GM19238 (cell line): ENCODE results near the gene MOB3A.
"Not testable (repeated sequence)": the region's sequence is repeated elsewhere in the genome, so short reads cannot be mapped to it uniquely, and the experiment has no call there.

ENCODE experiments used
- DNase-seq: peaks from one replicate; pipeline ENCODE4 v3.0.0; 2011; ENCODE audit warnings: low spot score; ENCODE audit not compliant: insufficient read length

MOB3A gene

DNA sequence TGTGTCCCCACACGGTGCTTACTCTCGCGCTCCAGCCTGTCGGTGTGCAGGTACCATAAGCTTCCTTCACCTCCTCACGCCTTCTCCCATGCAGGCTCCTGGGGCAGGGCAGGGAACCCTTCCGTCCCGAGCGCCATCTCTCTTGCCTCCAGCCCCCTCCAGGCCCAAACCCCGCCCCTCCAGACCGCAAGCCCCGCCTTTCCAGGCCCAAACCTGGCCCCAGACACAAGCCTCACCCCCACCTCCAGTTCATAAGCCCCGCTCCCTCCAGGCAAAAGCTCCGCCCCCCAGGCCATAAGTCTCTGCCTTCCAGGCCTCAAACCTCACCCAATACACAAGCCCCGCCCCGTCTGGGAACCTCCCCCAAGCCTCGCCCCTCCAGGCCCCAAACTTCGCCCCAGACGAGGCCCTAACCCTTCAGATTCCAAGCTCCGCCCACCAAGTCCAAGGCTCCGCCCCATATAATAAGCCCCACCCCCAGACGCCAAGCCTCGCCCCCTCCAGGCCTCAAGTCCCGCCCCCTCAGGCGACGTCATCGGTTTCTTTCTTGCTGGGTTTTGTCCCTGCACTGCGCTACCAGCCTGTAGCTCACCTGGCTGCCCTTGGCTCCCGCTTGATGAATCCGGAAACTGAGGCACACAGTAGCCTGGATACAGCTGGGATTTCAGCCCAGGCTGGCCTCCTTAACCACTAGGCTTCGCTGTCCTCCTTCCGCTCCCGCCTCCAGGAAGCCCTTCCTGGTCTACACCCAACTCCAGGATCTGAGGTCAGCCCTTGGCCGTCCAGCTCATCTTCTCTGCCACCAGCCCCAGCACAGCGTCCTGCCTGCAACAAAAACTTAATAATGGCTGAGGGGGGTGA is 61.2 kb downstream of the MOB3A start:
- DNase-seq = no peak

DNA sequence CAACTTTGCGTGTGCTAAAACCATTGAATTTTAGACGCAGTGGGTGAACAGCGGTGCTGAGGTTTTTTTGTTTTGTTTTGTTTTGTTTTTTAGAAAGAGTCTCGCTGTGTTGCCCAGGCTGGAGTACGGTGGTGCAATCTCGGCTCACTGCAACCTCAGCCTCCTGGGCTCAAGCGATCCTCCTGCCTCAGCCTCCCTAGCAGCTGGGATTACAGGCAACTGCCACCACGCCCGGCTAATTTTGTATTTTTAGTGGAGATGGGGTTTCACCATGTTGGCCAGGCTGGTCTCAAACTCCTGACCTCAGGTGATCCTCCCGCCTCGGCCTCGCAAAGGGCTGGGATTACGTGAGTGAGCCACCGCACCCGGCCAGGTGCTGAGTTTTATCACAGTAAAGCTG is 61.9 kb downstream of the MOB3A start:
- DNase-seq = not testable (repeated sequence)

DNA sequence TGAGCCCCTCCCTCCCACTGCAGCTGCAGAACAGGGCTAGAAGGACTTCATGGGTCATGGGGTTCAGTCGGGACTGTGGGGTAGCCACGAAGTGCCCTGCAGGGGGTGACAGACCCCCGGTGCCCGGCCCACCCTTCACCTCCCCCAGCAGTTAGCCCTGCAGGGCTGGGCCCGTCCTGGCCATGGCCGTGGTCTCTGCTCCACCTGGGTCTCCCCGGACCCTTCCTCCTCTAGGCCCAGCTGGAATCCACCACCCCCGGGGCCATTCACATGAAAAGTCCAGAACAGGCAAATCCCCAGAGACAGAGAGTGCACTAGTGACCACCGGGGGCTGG is 62.3 kb downstream of the MOB3A start:
- DNase-seq = no peak

DNA sequence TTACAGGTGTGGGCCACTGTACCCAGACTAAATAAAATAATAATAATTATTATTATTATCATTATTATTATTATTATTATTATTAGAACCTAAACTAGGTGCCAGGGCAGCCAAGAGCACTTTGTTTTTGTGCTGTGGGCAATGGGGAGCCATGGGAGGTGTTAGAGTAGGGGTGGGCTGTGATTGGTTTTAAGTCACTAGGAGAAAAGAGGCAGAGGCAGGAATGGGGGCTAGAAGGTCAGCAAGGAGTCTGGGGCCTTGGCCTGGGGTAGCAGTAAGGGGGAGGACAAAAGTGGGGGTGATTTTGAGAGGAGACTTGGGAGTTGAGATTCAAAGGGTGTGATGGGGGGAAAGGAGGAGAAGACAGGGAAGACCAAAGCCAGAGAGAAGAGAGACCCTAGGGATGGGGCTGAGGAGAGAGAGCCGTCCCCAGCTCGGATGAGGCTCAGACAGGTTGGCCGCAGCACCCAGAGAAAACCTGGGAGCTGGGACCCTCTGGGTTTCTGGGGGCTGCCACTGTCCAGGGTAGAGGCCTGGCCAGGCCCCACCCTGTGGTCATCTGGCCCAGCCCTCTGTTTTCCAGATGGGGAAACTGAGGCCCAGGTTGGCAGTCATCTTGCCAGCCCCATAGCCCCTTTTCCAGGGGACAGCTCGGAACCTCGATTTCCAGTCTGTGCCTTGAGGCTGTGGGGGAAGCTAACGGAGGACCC is 62.9 kb downstream of the MOB3A start:
- no peak for DNase-seq

DNA sequence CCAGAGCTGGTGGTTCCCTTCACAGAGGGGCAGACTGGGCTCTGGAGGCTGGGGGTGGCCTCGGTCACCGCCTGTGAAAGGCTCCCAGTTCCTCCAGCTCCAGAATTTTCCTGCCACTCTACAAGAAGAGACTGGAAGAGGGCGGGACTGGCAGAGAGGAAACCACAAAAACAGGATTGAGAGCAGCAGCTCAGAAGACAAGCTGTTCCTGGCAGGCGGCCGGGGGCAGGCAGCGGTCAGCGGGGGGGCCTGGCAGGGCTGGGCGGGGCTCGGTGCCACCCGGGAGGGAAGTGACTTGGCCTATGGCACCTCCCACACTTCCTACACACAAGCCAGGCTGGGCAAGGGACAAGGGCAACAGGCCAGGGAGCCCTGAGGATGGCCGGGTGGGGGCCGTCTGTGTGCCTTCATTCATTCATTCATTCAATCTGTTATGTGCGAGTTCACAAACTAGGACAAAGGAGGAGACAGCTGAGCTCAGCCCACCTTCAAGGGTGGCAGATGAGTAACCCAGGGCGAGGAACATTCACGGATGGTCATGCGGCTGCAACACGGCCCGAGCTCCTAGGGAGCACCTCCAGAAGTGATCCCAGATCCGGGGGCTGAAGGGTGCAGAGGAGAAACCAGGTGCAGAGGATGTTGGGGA is 63.7 kb downstream of the MOB3A start:
- DNase-seq = no peak

DNA sequence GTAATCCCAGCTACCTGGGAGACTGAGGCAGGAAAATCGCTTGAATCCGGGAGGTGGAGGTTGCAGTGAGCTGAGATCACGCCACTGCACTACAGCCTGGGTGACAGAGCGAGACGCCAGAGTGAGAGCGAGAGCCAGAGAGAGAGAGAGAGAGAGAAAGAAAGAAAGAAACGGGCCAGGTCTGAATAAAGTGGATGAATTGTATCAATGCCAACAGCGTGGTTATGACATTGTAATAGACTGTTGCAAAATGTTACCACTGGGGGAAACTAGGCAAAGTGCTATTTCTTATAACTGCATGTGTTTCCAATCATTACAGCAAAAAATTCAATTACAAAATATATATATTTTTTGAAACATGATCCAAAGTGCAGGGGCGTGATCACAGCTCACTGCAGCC is 68.8 kb downstream of the MOB3A start:
- DNase-seq = no peak

DNA sequence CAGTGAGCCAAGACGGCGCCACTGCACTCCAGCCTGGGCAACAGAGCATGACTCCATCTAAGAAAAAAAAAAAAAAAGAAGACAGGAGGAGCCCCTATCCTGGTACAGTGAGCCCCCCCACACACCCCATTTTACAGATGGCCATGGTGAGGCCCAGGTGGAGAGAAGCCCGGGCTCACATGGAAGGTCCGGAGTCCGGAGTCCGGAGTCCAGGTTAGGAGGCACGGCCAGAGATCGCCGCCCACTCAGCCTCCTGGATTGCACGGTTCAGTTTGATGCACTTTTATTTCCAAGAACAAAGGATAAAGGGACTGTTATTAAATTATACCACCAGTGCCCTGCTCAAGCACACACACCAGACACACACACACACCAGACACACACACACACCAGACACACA is 69.4 kb downstream of the MOB3A start:
- no peak for DNase-seq

DNA sequence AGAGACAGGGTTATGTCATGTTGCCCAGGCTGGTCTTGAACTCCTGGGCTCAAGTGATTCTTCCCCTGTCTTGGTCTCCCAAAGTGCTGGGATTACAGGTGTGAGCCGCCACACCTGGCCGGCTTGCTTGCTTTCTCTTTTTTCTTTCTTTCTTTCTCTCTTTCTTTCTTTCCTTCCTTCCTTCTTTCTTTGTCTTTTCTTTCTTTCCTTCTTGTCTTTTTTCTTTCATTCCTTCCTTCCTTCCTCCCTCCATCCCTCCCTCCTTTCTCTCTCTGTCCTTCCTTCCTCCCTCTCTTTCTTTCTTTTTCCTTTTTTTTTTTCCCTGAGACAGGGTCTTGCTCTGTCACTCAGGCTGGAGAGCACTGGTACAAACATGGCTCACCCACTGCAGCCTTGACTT is 73.8 kb downstream of the MOB3A start:
- no peak for DNase-seq

DNA sequence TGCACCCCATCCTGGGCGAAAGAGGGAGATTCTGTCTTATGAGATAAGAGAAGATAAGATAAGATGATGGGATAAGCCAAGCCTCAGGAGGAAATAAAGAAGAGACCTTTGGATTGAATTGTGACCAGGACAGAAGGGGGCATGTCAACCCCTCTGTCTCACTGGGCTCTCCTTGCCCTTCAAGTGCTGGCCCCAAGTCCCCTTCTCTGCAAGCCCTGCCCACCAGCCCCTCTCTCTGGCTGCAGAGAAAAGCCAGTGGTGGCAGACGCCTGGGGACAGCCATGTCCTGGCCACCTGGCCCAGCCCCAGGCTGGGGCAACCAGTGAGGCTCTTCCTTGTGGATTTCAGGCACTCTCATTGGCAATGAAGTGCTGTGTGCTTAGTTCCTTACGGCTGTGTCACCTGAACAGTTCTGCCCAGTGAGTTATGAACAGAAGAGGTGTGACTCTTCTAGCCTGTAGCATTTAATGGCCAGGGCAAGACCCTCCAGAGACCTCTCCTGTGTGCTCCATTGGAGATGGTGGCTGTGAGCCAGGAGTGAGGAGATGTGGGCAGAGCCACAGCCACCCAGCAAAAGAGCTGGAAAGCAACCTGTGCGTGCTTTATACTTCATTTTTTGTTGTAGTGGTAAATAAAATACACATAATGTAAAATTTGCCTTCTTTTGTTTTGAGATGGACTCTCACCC is 74.5 kb downstream of the MOB3A start:
- no peak for DNase-seq
